Globus pallidus (tissue), 1 donor: ENCODE data around the gene ARL10.
"Not testable (repeated sequence)": the region's sequence is repeated elsewhere in the genome, so short reads cannot be mapped to it uniquely, and the experiment has no call there.

Experiments used
- DNase-seq: peaks from one replicate; pipeline ENCODE4 v3.0.0-alpha.2; 2015; ENCODE audit warnings: low spot score

ARL10 gene

GRCh38 chr5:176388444-176389134 is 23.3 kb downstream of the ARL10 start, which contains the start of the genes HIGD2A and NOP16:
TSS of gene HIGD2A (plus strand) at chr5:176388751. CDS start at chr5:176388820, 69 bp downstream.
TSS of gene NOP16 (minus strand) at chr5:176388598. CDS start at chr5:176388539, 59 bp downstream.
- peak; percentile 99 for DNase-seq

GRCh38 chr5:176389135-176390123 is 24.1 kb downstream of the ARL10 start:
- no peak for DNase-seq

- no peak for DNase-seq
Measured at GRCh38 chr5:176391479-176391878, 26.2 kb downstream of the ARL10 start.

GRCh38 chr5:176391999-176392398 is 26.7 kb downstream of the ARL10 start:
- no peak for DNase-seq

GRCh38 chr5:176392526-176392925 is 27.2 kb downstream of the ARL10 start:
- no peak for DNase-seq

GRCh38 chr5:176394096-176394495 is 28.8 kb downstream of the ARL10 start:
- no peak for DNase-seq

- no peak for DNase-seq
Measured at GRCh38 chr5:176394881-176395675, 29.8 kb downstream of the ARL10 start.

- DNase-seq, result no peak
Measured at GRCh38 chr5:176396330-176396729, 31.0 kb downstream of the ARL10 start.

GRCh38 chr5:176397736-176398420 is 32.6 kb downstream of the ARL10 start:
- no peak for DNase-seq

- no peak for DNase-seq
Measured at GRCh38 chr5:176400382-176401156, 35.3 kb downstream of the ARL10 start.

- no peak for DNase-seq
Measured at GRCh38 chr5:176401281-176402205, 36.3 kb downstream of the ARL10 start.

- no peak for DNase-seq
Measured at GRCh38 chr5:176405656-176406435, 40.6 kb downstream of the ARL10 start.

GRCh38 chr5:176406436-176407052 is 41.3 kb downstream of the ARL10 start:
- DNase-seq, result no peak

- no peak for DNase-seq
Measured at GRCh38 chr5:176407456-176408251, 42.4 kb downstream of the ARL10 start.

GRCh38 chr5:176408252-176408573 is 42.9 kb downstream of the ARL10 start:
- not testable (repeated sequence) for DNase-seq

- no peak for DNase-seq
Measured at GRCh38 chr5:176408590-176408989, 43.3 kb downstream of the ARL10 start.

GRCh38 chr5:176409765-176410164 is 44.5 kb downstream of the ARL10 start:
- DNase-seq, result no peak
